Measurements from ENCODE around the gene AGAP1. TPM values are rescaled to one million over a fixed set of nuclear protein-coding genes. Genes with fewer than 3 reads are reported as not detected.

Gene AGAP1
- total RNA-seq, 4 donors from 2014 or later, result 5.3 to 30.6 (median 19.2) TPM

DNA sequence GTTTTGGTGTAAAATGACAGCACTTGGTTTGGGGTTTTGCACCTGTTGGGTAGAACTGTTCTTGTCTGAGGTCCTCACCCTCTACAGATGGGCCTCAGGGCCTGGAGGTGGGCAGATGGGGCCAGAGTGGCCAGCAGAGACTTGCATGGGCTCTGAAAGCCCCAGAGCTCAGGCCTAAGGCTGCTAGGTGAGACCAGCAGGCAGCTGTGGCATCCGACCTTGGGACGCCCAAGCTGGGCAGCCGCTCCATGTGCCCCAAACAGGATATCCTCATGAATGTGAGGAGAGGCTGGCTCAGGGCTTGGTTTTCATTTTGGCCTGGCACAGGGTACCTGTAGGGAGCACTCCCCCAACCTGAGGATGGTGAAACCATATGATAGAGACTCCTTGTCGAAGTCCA lies 636.1 kb downstream of the AGAP1 start:
- no peaks in the 10 kb centered on the region for H3K36me3 ChIP-seq
- no peak for TF ChIP-seq POLR2A (IDR thresholded peaks at IDR 0.05)
- DNase-seq, result no peak

DNA sequence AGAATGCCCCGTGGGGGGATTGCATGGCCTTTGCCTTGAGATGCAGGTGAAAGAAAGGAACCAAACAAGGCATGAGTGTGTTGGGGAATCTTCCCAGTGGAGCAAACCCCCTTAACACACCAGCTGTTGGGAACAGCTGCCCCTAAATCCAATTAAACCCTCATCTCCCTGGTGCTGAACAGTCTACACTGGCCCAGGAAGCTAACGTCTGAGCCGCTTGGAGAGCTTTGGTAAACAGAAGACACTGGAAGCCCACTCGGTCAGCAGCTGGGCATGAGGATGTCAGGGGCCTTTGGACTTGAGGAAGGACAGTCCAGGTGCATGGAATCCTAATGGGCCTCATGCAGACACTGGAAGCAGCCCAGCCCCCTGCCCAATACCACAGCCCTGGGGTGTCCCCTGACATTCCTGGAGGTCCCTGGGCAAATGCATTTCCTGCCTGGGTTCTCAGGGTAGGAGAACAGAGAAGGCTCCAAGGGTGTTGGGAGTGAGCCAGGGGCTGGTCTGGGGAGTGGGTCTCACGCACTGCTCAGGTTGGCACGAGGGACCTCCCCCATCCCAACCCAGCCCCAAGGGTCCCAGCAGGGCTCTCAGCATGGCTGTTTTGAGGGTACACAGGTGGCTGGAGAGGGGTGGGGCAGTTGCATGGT lies 636.6 kb downstream of the AGAP1 start:
- TF ChIP-seq, protein P1, sequence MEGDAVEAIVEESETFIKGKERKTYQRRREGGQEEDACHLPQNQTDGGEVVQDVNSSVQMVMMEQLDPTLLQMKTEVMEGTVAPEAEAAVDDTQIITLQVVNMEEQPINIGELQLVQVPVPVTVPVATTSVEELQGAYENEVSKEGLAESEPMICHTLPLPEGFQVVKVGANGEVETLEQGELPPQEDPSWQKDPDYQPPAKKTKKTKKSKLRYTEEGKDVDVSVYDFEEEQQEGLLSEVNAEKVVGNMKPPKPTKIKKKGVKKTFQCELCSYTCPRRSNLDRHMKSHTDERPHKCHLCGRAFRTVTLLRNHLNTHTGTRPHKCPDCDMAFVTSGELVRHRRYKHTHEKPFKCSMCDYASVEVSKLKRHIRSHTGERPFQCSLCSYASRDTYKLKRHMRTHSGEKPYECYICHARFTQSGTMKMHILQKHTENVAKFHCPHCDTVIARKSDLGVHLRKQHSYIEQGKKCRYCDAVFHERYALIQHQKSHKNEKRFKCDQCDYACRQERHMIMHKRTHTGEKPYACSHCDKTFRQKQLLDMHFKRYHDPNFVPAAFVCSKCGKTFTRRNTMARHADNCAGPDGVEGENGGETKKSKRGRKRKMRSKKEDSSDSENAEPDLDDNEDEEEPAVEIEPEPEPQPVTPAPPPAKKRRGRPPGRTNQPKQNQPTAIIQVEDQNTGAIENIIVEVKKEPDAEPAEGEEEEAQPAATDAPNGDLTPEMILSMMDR (IDR thresholded peaks at IDR 0.05), result no peak
- TF ChIP-seq POLR2A (IDR thresholded peaks at IDR 0.05), result no peak
- DNase-seq, result no peak
- intact Hi-C loops (cut with DNase I; ENCODE audit: low total_unique reads), result no loop called here
- no peak overlapping the region for H3K4me3 ChIP-seq
- H3K27ac ChIP-seq, result no peak overlapping the region
- H3K9me3 ChIP-seq, result no peaks in the 10 kb centered on the region
- no peaks in the 10 kb centered on the region for H3K36me3 ChIP-seq
- no peaks in the 10 kb centered on the region for H3K27me3 ChIP-seq
- no peaks in the 10 kb centered on the region for H3K4me1 ChIP-seq

More for the DNA sequence above, 636.1 kb downstream of the AGAP1 start:
- Histone ChIP-seq H3K4me1 (no peaks in the 10 kb centered on the region), H3K27me3 (no peaks in the 10 kb centered on the region), H3K9me3 (no peaks in the 10 kb centered on the region), H3K4me3 (no peak overlapping the region), H3K27ac (no peak overlapping the region)
- intact Hi-C loops (cut with DNase I; ENCODE audit: low total_unique reads), result no loop called here

- TF ChIP-seq, protein P1 (IDR thresholded peaks at IDR 0.05), result no peak
- no peak for TF ChIP-seq POLR2A (IDR thresholded peaks at IDR 0.05)
- no peak overlapping the region for H3K27ac ChIP-seq
- DNase-seq, result no peak
- no peaks in the 10 kb centered on the region for H3K9me3 ChIP-seq
- H3K27me3 ChIP-seq, result no peaks in the 10 kb centered on the region
- H3K36me3 ChIP-seq, result no peaks in the 10 kb centered on the region
- H3K4me1 ChIP-seq, result no peaks in the 10 kb centered on the region
- no peak overlapping the region for H3K4me3 ChIP-seq
- intact Hi-C loops (cut with DNase I; ENCODE audit: low total_unique reads), result no loop called here
These were observed 637.3 kb downstream of the AGAP1 start for GRCh38 chr2:236131073-236131692.

- Histone ChIP-seq H3K4me3 (no peak overlapping the region), H3K27me3 (no peaks in the 10 kb centered on the region), H3K27ac (no peak overlapping the region), H3K4me1 (no peaks in the 10 kb centered on the region), H3K36me3 (no peaks in the 10 kb centered on the region), H3K9me3 (no peaks in the 10 kb centered on the region)
- TF ChIP-seq, protein P1 (IDR thresholded peaks at IDR 0.05), result no peak
- TF ChIP-seq POLR2A (IDR thresholded peaks at IDR 0.05), result no peak
- DNase-seq, result no peak
- intact Hi-C loops (cut with DNase I; ENCODE audit: low total_unique reads), result no loop called here
These were observed 639.7 kb downstream of the AGAP1 start for GRCh38 chr2:236133410-236134012.

- no peak overlapping the region for H3K27ac ChIP-seq
- intact Hi-C loops (cut with DNase I; ENCODE audit: low total_unique reads), result no loop called here
- no peak for DNase-seq
- no peaks in the 10 kb centered on the region for H3K36me3 ChIP-seq
- no peaks in the 10 kb centered on the region for H3K9me3 ChIP-seq
- no peaks in the 10 kb centered on the region for H3K27me3 ChIP-seq
- TF ChIP-seq POLR2A (IDR thresholded peaks at IDR 0.05), result no peak
- TF ChIP-seq, protein P1 (IDR thresholded peaks at IDR 0.05), result no peak
- H3K4me1 ChIP-seq, result no peaks in the 10 kb centered on the region
- no peak overlapping the region for H3K4me3 ChIP-seq
These were observed 642.7 kb downstream of the AGAP1 start for GRCh38 chr2:236136538-236136937.

Data from uterus (tissue), 4 donors.